ENCODE measurements around the gene MAG.

Gene MAG

DNA sequence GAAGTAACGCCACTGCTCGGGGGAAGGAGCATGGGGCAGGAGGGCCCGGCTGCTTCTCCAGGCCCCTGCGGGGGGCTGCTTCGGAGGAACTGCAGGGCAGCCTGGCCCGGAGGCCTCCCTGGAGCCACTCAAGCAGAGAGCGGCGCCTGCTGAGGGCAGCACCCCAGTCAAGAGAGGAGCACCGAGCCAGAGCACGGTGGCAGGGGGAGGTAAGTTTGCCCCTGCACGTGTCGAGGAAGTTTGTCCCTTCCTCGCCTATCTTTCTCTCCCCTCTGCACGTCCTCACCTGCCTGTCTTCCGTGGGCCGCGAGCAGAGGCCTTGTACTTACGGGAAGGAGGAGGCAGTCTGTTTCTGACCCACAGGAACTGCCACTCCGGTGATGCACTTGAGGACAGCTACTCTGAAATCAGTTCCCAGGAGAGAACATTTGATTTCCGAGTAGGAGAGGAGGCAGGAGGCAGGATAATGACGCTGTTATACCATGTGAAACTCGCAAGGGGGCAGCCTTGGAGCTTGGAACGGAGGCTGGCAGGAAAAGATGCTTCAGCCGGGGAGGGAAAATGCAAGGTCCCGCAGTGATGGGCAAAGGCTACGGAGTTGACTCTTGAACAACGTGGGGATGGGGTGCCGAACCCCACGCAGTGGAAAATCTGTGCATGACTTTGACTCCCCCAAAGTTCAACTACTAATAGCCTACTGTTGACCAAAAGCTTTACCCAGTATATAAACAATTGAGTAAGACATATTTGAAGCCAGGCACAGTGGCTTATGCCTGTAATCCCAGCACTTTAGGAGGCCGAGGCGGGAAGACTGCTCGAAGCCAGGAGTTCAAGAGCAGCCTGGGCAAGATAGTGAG lies 60.7 kb downstream of the MAG start (continued):
- TF ChIP-seq ZFHX2 (tag by site-specific recombination; conservative IDR thresholded peaks at IDR 0.05) = peak; percentile 34
- peak; percentile 36; the same call in 1 of the 2 replicates for TF ChIP-seq FEZF1 (tag by site-specific recombination; IDR thresholded peaks at IDR 0.05)
- TF ChIP-seq, protein P1, sequence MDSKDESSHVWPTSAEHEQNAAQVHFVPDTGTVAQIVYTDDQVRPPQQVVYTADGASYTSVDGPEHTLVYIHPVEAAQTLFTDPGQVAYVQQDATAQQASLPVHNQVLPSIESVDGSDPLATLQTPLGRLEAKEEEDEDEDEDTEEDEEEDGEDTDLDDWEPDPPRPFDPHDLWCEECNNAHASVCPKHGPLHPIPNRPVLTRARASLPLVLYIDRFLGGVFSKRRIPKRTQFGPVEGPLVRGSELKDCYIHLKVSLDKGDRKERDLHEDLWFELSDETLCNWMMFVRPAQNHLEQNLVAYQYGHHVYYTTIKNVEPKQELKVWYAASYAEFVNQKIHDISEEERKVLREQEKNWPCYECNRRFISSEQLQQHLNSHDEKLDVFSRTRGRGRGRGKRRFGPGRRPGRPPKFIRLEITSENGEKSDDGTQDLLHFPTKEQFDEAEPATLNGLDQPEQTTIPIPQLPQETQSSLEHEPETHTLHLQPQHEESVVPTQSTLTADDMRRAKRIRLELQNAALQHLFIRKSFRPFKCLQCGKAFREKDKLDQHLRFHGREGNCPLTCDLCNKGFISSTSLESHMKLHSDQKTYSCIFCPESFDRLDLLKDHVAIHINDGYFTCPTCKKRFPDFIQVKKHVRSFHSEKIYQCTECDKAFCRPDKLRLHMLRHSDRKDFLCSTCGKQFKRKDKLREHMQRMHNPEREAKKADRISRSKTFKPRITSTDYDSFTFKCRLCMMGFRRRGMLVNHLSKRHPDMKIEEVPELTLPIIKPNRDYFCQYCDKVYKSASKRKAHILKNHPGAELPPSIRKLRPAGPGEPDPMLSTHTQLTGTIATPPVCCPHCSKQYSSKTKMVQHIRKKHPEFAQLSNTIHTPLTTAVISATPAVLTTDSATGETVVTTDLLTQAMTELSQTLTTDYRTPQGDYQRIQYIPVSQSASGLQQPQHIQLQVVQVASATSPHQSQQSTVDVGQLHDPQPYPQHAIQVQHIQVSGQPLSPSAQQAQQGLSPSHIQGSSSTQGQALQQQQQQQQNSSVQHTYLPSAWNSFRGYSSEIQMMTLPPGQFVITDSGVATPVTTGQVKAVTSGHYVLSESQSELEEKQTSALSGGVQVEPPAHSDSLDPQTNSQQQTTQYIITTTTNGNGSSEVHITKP (tag by site-specific recombination; IDR thresholded peaks at IDR 0.05) = 0 out of 2 replicates have a peak, but pooled peaks have one; percentile 40
- 0 out of 2 replicates have a peak, but pooled peaks have one; percentile 20 for TF ChIP-seq ZIC2 (tag by site-specific recombination; IDR thresholded peaks at IDR 0.05)
- TF ChIP-seq MZF1 (tag by site-specific recombination; IDR thresholded peaks at IDR 0.05; ENCODE audit: borderline replicate concordance) = no peak
- TF ChIP-seq ZNF394 (tag by site-specific recombination; IDR thresholded peaks at IDR 0.05; ENCODE audit: borderline replicate concordance) = peak; percentile 76
- no peak for TF ChIP-seq ZNF114 (tag by site-specific recombination; IDR thresholded peaks at IDR 0.05)
- TF ChIP-seq ZNF121 (tag by site-specific recombination; IDR thresholded peaks at IDR 0.05) = peak; percentile 63
- peak; percentile 60; the same call in 1 of the 2 replicates for TF ChIP-seq ZNF600 (tag by site-specific recombination; IDR thresholded peaks at IDR 0.05)
- TF ChIP-seq ZNF670 (tag by site-specific recombination; IDR thresholded peaks at IDR 0.05; ENCODE audit: low read depth) = no peak
- TF ChIP-seq, protein P2, sequence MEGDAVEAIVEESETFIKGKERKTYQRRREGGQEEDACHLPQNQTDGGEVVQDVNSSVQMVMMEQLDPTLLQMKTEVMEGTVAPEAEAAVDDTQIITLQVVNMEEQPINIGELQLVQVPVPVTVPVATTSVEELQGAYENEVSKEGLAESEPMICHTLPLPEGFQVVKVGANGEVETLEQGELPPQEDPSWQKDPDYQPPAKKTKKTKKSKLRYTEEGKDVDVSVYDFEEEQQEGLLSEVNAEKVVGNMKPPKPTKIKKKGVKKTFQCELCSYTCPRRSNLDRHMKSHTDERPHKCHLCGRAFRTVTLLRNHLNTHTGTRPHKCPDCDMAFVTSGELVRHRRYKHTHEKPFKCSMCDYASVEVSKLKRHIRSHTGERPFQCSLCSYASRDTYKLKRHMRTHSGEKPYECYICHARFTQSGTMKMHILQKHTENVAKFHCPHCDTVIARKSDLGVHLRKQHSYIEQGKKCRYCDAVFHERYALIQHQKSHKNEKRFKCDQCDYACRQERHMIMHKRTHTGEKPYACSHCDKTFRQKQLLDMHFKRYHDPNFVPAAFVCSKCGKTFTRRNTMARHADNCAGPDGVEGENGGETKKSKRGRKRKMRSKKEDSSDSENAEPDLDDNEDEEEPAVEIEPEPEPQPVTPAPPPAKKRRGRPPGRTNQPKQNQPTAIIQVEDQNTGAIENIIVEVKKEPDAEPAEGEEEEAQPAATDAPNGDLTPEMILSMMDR (tag by site-specific recombination; IDR thresholded peaks at IDR 0.05) = peak; percentile 95
- no peak for TF ChIP-seq ZNF214 (tag by site-specific recombination; IDR thresholded peaks at IDR 0.05; ENCODE audit: borderline replicate concordance)
- TF ChIP-seq GLIS2 (tag by site-specific recombination; IDR thresholded peaks at IDR 0.05) = peak; percentile 22; the same call in 1 of the 2 replicates
- TF ChIP-seq KLF8 (tag by site-specific recombination; IDR thresholded peaks at IDR 0.05) = peak; percentile 62
- no peak for TF ChIP-seq ZNF677 (tag by site-specific recombination; IDR thresholded peaks at IDR 0.05)
- peak; percentile 100 for TF ChIP-seq ZBTB17 (tag by site-specific recombination; IDR thresholded peaks at IDR 0.05)

DNA sequence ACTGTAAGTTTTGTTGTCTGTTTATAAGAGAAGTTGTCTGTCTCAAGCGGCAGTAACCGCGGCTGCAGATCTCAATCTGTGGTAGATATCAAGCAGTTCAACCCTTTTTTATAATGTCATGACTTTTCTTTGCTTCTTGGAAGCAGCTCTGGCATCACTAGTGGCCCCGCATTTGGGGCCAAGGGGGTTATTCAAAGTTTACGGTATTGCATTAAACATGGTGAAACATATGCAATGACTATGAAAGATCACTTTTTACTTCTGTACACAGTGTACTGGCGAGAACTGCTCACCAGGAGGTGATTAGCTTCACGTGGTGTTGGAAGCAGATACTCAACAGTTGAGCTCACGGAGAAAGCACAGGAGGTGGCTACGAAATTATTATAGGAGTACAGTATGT lies 61.7 kb downstream of the MAG start:
- Histone ChIP-seq H3K4me3 (ENCODE audit: low read depth, low read length) (no peak overlapping the region), H3K36me3 (ENCODE audit: control insufficient read depth in 2 of 2, insufficient read depth in 1 of 2, low read length in 2 of 2) (no peaks in the 10 kb centered on the region; a peak in 1 of 3 replicates), H3K9me3 (ENCODE audit: control insufficient read depth, insufficient read depth, low read depth, low read length) (no peaks in the 10 kb centered on the region), H3K4me1 (ENCODE audit: control insufficient read depth, insufficient read depth, low read length) (no peaks in the 10 kb centered on the region), H3K27ac (ENCODE audit: extremely low read depth, low read depth, low read length) (no peak overlapping the region)
- POLR2A ChIA-PET = interaction anchor here (1.5 to 2.1 kb wide), 2 partner anchors 141 to 155 kb away, joined by 5 to 13 read pairs; no protein-coding TSS in a partner anchor
- no peak for TF ChIP-seq MZF1 (tag by site-specific recombination; IDR thresholded peaks at IDR 0.05; ENCODE audit: borderline replicate concordance)
- TF ChIP-seq, protein P3, sequence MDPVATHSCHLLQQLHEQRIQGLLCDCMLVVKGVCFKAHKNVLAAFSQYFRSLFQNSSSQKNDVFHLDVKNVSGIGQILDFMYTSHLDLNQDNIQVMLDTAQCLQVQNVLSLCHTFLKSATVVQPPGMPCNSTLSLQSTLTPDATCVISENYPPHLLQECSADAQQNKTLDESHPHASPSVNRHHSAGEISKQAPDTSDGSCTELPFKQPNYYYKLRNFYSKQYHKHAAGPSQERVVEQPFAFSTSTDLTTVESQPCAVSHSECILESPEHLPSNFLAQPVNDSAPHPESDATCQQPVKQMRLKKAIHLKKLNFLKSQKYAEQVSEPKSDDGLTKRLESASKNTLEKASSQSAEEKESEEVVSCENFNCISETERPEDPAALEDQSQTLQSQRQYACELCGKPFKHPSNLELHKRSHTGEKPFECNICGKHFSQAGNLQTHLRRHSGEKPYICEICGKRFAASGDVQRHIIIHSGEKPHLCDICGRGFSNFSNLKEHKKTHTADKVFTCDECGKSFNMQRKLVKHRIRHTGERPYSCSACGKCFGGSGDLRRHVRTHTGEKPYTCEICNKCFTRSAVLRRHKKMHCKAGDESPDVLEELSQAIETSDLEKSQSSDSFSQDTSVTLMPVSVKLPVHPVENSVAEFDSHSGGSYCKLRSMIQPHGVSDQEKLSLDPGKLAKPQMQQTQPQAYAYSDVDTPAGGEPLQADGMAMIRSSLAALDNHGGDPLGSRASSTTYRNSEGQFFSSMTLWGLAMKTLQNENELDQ (tag by site-specific recombination; IDR thresholded peaks at IDR 0.05; ENCODE audit: low read depth) = no peak
- TF ChIP-seq ZIC2 (tag by site-specific recombination; IDR thresholded peaks at IDR 0.05) = peak; percentile 72
- TF ChIP-seq KLF7 (tag by site-specific recombination; IDR thresholded peaks at IDR 0.05; ENCODE audit: borderline replicate concordance) = no peak
- TF ChIP-seq, protein P4, sequence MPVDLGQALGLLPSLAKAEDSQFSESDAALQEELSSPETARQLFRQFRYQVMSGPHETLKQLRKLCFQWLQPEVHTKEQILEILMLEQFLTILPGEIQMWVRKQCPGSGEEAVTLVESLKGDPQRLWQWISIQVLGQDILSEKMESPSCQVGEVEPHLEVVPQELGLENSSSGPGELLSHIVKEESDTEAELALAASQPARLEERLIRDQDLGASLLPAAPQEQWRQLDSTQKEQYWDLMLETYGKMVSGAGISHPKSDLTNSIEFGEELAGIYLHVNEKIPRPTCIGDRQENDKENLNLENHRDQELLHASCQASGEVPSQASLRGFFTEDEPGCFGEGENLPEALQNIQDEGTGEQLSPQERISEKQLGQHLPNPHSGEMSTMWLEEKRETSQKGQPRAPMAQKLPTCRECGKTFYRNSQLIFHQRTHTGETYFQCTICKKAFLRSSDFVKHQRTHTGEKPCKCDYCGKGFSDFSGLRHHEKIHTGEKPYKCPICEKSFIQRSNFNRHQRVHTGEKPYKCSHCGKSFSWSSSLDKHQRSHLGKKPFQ (tag by site-specific recombination; IDR thresholded peaks at IDR 0.05) = no peak
- no peak for TF ChIP-seq ZFP37 (tag by site-specific recombination; IDR thresholded peaks at IDR 0.05)
- TF ChIP-seq, protein P5, sequence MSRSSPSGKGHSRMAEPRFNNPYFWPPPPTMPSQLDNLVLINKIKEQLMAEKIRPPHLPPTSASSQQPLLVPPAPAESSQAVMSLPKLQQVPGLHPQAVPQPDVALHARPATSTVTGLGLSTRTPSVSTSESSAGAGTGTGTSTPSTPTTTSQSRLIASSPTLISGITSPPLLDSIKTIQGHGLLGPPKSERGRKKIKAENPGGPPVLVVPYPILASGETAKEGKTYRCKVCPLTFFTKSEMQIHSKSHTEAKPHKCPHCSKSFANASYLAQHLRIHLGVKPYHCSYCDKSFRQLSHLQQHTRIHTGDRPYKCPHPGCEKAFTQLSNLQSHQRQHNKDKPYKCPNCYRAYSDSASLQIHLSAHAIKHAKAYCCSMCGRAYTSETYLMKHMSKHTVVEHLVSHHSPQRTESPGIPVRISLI (tag by site-specific recombination; IDR thresholded peaks at IDR 0.05) = no peak
- CTCF ChIA-PET = interaction anchor here (0.6 to 10.6 kb wide), 68 partner anchors 9 to 578 kb away, joined by 3 to 237 read pairs (median 5); partner anchors contain the start of genes ATP4A, HAUS5 and KRTDAP
